ENCODE results near the gene TFCP2.
"Not testable (repeated sequence)": the region's sequence is repeated elsewhere in the genome, so short reads cannot be mapped to it uniquely, and the experiment has no call there.

TFCP2 gene

GRCh38 chr12:51080136-51080535, 92.8 kb downstream of the TFCP2 start:
- no peak for DNase-seq

GRCh38 chr12:51078866-51079265, 94.1 kb downstream of the TFCP2 start:
- DNase-seq: not testable (repeated sequence)

- not testable (repeated sequence) for DNase-seq
These were observed 94.6 kb downstream of the TFCP2 start for GRCh38 chr12:51078346-51078745.

GRCh38 chr12:51077930-51078329, 95.0 kb downstream of the TFCP2 start:
- DNase-seq: no peak

GRCh38 chr12:51076236-51076930, 96.6 kb downstream of the TFCP2 start:
- DNase-seq: no peak

GRCh38 chr12:51075390-51075789, 97.5 kb downstream of the TFCP2 start:
- DNase-seq: no peak

GRCh38 chr12:51071663-51072062, 101.3 kb downstream of the TFCP2 start:
- no peak for DNase-seq

GRCh38 chr12:51070004-51070403, 102.9 kb downstream of the TFCP2 start:
- no peak for DNase-seq

GRCh38 chr12:51067771-51068170, 105.2 kb downstream of the TFCP2 start:
- no peak for DNase-seq

- no peak for DNase-seq
These were observed 105.7 kb downstream of the TFCP2 start for GRCh38 chr12:51067229-51067628.

GRCh38 chr12:51065530-51065929, 107.4 kb downstream of the TFCP2 start:
- DNase-seq: no peak

- no peak for DNase-seq
These were observed 110.1 kb downstream of the TFCP2 start for GRCh38 chr12:51062631-51063397.

- DNase-seq: no peak
These were observed 113.8 kb downstream of the TFCP2 start for GRCh38 chr12:51059086-51059485.

- DNase-seq: no peak
These were observed 116.7 kb downstream of the TFCP2 start for GRCh38 chr12:51056242-51056641.

- DNase-seq: no peak
These were observed 117.9 kb downstream of the TFCP2 start for GRCh38 chr12:51055060-51055459.

GRCh38 chr12:51051787-51052186, 121.1 kb downstream of the TFCP2 start:
- no peak for DNase-seq

GRCh38 chr12:51049525-51049924, 123.4 kb downstream of the TFCP2 start:
- no peak for DNase-seq

- no peak for DNase-seq
These were observed 124.2 kb downstream of the TFCP2 start for GRCh38 chr12:51048661-51049251.

GRCh38 chr12:51047655-51048540, 125.0 kb downstream of the TFCP2 start, which contains the start of gene LETMD1:
LETMD1 (plus strand) TSS chr12:51048327; CDS start chr12:51048357, 30 bp downstream.
- DNase-seq: peak; percentile 84
